Parathyroid adenoma (tissue), 2 donors: Measurements from ENCODE around the gene ERICH4.

ENCODE experiments used
- H2AFZ ChIP-seq: fragments of 300-600 bp; sonication (generic); one replicate; pipeline ENCODE4 v1.7.0; 2017; ENCODE audit warnings: antibody characterized with exemption, mild to moderate bottlenecking
- H3K27ac ChIP-seq: fragments of 300-600 bp; sonication (generic); one replicate; pipeline ENCODE4 v1.7.0; 2017
- H3K27me3 ChIP-seq: fragments of 300-600 bp; sonication (generic); one replicate; pipeline ENCODE4 v1.7.0; 2017; ENCODE audit warnings: low read length; ENCODE audit not compliant: control insufficient read depth, insufficient read depth
- H3K36me3 ChIP-seq: fragments of 300-600 bp; sonication (generic); one replicate; pipeline ENCODE4 v1.7.0; 2017; ENCODE audit warnings: low read length; ENCODE audit not compliant: control insufficient read depth, insufficient read depth
- H3K4me1 ChIP-seq: fragments of 300-600 bp; sonication (generic); one replicate; pipeline ENCODE4 v1.7.0; 2017; ENCODE audit warnings: control low read depth
- H3K4me2 ChIP-seq: fragments of 300-600 bp; sonication (generic); one replicate; pipeline ENCODE4 v1.7.0; 2017; ENCODE audit warnings: low read length
- H3K4me3 ChIP-seq: fragments of 300-600 bp; sonication (generic); one replicate; pipeline ENCODE4 v1.7.0; 2017; ENCODE audit warnings: low read depth, low read length
- H3K79me2 ChIP-seq: fragments of 300-600 bp; sonication (generic); one replicate; pipeline ENCODE4 v1.7.0; 2017; ENCODE audit warnings: control low read depth
- H3K9ac ChIP-seq: fragments of 300-600 bp; sonication (generic); one replicate; pipeline ENCODE4 v1.7.0; 2017; ENCODE audit warnings: mild to moderate bottlenecking
- H3K9me3 ChIP-seq: fragments of 300-600 bp; sonication (generic); one replicate; pipeline ENCODE4 v1.7.0; 2017; ENCODE audit warnings: low read length; ENCODE audit not compliant: control insufficient read depth
- CTCF ChIP-seq: fragments of 300-600 bp; sonication (generic); IDR thresholded peaks from one replicate; pipeline ENCODE4 v1.7.0; 2017; ENCODE audit warnings: antibody characterized with exemption, mild to moderate bottlenecking
- donor health status: primary hyperparathyroidism.

Gene ERICH4

GRCh38 chr19:41476583-41476982 lies 33.6 kb downstream of the ERICH4 start:
- no peak overlapping the region for H3K9ac ChIP-seq
- H3K9me3 ChIP-seq = no peaks in the 10 kb centered on the region
- H3K27me3 ChIP-seq = no peaks in the 10 kb centered on the region
- H3K79me2 ChIP-seq = no peaks in the 10 kb centered on the region
- no peak overlapping the region for H2AFZ ChIP-seq
- no peaks in the 10 kb centered on the region for H3K4me1 ChIP-seq
- H3K36me3 ChIP-seq = no peaks in the 10 kb centered on the region
- no peak overlapping the region for H3K4me2 ChIP-seq
- no peak overlapping the region for H3K27ac ChIP-seq
- no peak overlapping the region for H3K4me3 ChIP-seq
- TF ChIP-seq CTCF = no peak

- H3K27ac ChIP-seq = peak overlapping the region; percentile 69
- no peak for TF ChIP-seq CTCF
Measured at GRCh38 chr19:41478171-41478570, 35.2 kb downstream of the ERICH4 start.

GRCh38 chr19:41478875-41479756 lies 36.2 kb downstream of the ERICH4 start:
- no peak for TF ChIP-seq CTCF
- Histone ChIP-seq H3K4me3 (no peak overlapping the region), H3K79me2 (no peaks in the 10 kb centered on the region), H3K27ac (peak overlapping the region; percentile 69), H3K36me3 (no peaks in the 10 kb centered on the region), H3K4me1 (no peaks in the 10 kb centered on the region), H3K27me3 (no peaks in the 10 kb centered on the region), H3K9me3 (no peaks in the 10 kb centered on the region), H3K4me2 (no peak overlapping the region), H3K9ac (no peak overlapping the region), H2AFZ (no peak overlapping the region)

More at GRCh38 chr19:41478171-41478570, 35.2 kb downstream of the ERICH4 start:
- Histone ChIP-seq H3K4me2 (no peak overlapping the region), H3K27me3 (no peaks in the 10 kb centered on the region), H3K9me3 (no peaks in the 10 kb centered on the region), H3K36me3 (no peaks in the 10 kb centered on the region), H3K79me2 (no peaks in the 10 kb centered on the region), H3K4me3 (no peak overlapping the region), H3K4me1 (no peaks in the 10 kb centered on the region), H3K9ac (no peak overlapping the region), H2AFZ (no peak overlapping the region)

GRCh38 chr19:41479757-41480191 lies 36.8 kb downstream of the ERICH4 start:
- no peaks in the 10 kb centered on the region for H3K9me3 ChIP-seq
- no peaks in the 10 kb centered on the region for H3K79me2 ChIP-seq
- no peak overlapping the region for H3K9ac ChIP-seq
- H3K4me3 ChIP-seq = no peak overlapping the region
- no peak overlapping the region for H2AFZ ChIP-seq
- H3K4me1 ChIP-seq = no peaks in the 10 kb centered on the region
- H3K27ac ChIP-seq = peak overlapping the region; percentile 65
- TF ChIP-seq CTCF = no peak
- H3K4me2 ChIP-seq = no peak overlapping the region
- no peaks in the 10 kb centered on the region for H3K27me3 ChIP-seq
- no peaks in the 10 kb centered on the region for H3K36me3 ChIP-seq

- Histone ChIP-seq H3K4me2 (no peak overlapping the region), H3K79me2 (no peaks in the 10 kb centered on the region), H3K4me3 (no peak overlapping the region), H2AFZ (no peak overlapping the region), H3K27me3 (no peaks in the 10 kb centered on the region), H3K27ac (peak overlapping the region; percentile 65), H3K36me3 (no peaks in the 10 kb centered on the region), H3K9me3 (no peaks in the 10 kb centered on the region), H3K4me1 (no peaks in the 10 kb centered on the region), H3K9ac (no peak overlapping the region)
- TF ChIP-seq CTCF = no peak
Measured at GRCh38 chr19:41480336-41480735, 37.4 kb downstream of the ERICH4 start.
